ENCODE data around the gene TMPRSS6.

DNA sequence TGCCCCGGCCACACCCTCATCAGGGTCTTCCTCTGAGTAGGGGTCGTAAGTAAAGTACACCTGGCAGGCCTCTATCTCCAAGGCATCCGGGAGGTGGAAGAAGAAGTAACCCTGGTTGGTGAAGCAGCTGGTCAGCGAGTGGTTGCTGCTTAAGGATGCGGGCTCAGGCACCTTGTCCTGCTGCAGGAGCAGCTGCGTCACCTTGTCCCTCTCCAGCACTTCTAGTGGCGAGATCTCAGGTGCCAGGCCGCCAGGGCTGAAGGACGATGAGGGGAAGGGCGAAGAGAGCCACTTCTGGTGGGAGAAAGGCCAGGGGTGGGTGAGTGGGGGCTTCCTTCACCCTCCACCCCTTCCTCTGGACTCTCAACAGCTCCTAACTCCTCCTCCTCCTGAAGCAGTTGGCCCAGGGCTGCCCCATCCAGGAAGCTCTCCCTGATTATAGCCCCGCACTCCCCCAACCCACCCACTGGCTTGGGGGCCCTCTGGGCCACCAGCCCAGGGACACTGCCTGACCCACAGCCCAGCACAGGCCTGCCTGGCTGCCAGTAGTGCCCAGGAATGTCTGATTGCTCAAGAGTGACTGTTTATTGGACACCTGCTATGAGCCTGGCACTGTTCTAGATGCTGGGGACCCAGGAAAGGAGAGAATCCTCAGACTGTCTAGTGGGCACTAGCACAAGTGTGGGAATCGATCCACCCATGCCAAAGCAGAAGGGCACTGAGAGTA, 19.2 kb upstream of the TMPRSS6 start:
- TF ChIP-seq POLR2A (IDR thresholded peaks at IDR 0.05; ENCODE audit: low read depth, low read length) (no peak), POLR2AphosphoS5 (IDR thresholded peaks at IDR 0.05; ENCODE audit: low read depth, low read length) (no peak)
